Tibial artery (tissue), 4 donors: ENCODE measurements around the gene CELA3A.
"Not testable (repeated sequence)": the region's sequence is repeated elsewhere in the genome, so short reads cannot be mapped to it uniquely, and the experiment has no call there.

Source experiments
- DNase-seq, 2 donors: peaks; one replicate each; pipeline ENCODE4 v3.0.0-alpha.2; 2019
- H3K27ac ChIP-seq, 2 donors: fragments of 200-600 bp; sonication (generic) in 1 of 2; 1 replicate in 1 of 2; 2 replicates in 1 of 2; pipeline ENCODE4 v1.5.1; 2018 to 2019; ENCODE audit warnings: mild to moderate bottlenecking in 1 of 2
- H3K27me3 ChIP-seq, 2 donors: fragments of 200-600 bp; sonication (generic) in 1 of 2; one replicate each; pipeline versions ENCODE4 v1.5.1 to v1.6.0; 2016 to 2019
- H3K36me3 ChIP-seq, 3 donors: fragments of 200-600 bp; sonication (generic) in 2 of 3; one replicate each; pipeline ENCODE4 v1.5.1; 2016 to 2019; ENCODE audit warnings: mild to moderate bottlenecking in 2 of 3
- H3K4me1 ChIP-seq, 4 donors: fragments of 200-600 bp; sonication (generic) in 2 of 4; 1 replicate in 3 of 4; 2 replicates in 1 of 4; pipeline ENCODE4 v1.5.1; 2016 to 2019
- H3K4me3 ChIP-seq, 2 donors: fragments of 200-600 bp; sonication (generic) in 1 of 2; 1 replicate in 1 of 2; 2 replicates in 1 of 2; pipeline ENCODE4 v1.5.1; 2018 to 2019; ENCODE audit warnings: mild to moderate bottlenecking in 2 of 2
- H3K9me3 ChIP-seq, 3 donors: fragments of 200-600 bp; sonication (generic) in 1 of 3; one replicate each; pipeline ENCODE4 v1.5.1; 2016 to 2019
- CTCF ChIP-seq, 2 experiments: fragments of 200-600 bp in 1 of 2; fragments of 450-650 bp in 1 of 2; IDR thresholded peaks; one replicate each; pipeline ENCODE4 v1.5.1; 2017 to 2019; ENCODE audit warnings: antibody characterized with exemption in 2 of 2, mild to moderate bottlenecking in 1 of 2, moderate library complexity in 1 of 2
- intact Hi-C: fragments of 100-400 bp; cut with DNase I; formaldehyde crosslinking; loops from one replicate; pipeline ENCODE4 v1.15.0; 2023; ENCODE audit warnings: low total_unique reads

Gene CELA3A

GRCh38 chr1:21956720-21957552 lies 44.5 kb upstream of the CELA3A start:
- Histone ChIP-seq H3K4me1 (peaks cover 0 to 32% (median 26%) of the 10 kb centered on the region in 4 donors), H3K9me3 (no peaks in the 10 kb centered on the region), H3K27ac (peak overlapping the region; percentile 81 to 82), H3K27me3 (no peaks in the 10 kb centered on the region), H3K36me3 (no peaks in the 10 kb centered on the region), H3K4me3 (no peak overlapping the region)
- intact Hi-C loops: loop anchor here (5.0 kb wide), 1 partner anchor 85 kb away; no protein-coding TSS in a partner anchor
- DNase-seq: peak; percentile 56 to 85
- no peak for TF ChIP-seq CTCF (IDR thresholded peaks at IDR 0.05)

DNA sequence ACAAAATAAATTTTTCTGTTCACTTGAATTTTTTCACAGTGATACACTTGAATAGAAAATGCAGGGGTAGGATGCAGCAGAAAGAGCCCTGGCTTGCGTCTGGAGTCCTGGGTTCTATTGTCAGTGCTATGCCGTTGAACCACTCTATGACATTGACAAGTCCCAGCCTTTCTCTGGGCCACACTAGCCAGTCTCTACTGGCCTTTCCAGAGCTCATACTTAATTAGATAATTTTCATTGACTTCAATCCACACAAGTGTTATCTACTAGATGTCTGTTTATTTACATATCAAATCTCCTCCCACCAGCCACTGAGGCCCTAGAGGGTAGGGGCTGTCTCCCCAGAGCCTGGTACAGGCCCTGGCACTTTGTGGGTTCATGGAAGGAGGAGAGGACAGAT lies 40.1 kb upstream of the CELA3A start:
- no peaks in the 10 kb centered on the region for H3K36me3 ChIP-seq
- no peak for DNase-seq
- no peak overlapping the region for H3K4me3 ChIP-seq
- TF ChIP-seq CTCF (IDR thresholded peaks at IDR 0.05): no peak
- no peaks in the 10 kb centered on the region for H3K27me3 ChIP-seq
- H3K4me1 ChIP-seq: peaks cover 0 to 18% (median 12%) of the 10 kb centered on the region in 4 donors
- intact Hi-C loops: loop anchor here (10.0 kb wide), 1 partner anchor 177 kb away; the partner anchor contains the start of gene USP48
- no peaks in the 10 kb centered on the region for H3K9me3 ChIP-seq
- no peak overlapping the region for H3K27ac ChIP-seq

GRCh38 chr1:21961799-21962198 lies 39.7 kb upstream of the CELA3A start:
- no peak overlapping the region for H3K27ac ChIP-seq
- DNase-seq: no peak
- intact Hi-C loops: loop anchor here (10.0 kb wide), 1 partner anchor 177 kb away; the partner anchor contains the start of gene USP48

DNA sequence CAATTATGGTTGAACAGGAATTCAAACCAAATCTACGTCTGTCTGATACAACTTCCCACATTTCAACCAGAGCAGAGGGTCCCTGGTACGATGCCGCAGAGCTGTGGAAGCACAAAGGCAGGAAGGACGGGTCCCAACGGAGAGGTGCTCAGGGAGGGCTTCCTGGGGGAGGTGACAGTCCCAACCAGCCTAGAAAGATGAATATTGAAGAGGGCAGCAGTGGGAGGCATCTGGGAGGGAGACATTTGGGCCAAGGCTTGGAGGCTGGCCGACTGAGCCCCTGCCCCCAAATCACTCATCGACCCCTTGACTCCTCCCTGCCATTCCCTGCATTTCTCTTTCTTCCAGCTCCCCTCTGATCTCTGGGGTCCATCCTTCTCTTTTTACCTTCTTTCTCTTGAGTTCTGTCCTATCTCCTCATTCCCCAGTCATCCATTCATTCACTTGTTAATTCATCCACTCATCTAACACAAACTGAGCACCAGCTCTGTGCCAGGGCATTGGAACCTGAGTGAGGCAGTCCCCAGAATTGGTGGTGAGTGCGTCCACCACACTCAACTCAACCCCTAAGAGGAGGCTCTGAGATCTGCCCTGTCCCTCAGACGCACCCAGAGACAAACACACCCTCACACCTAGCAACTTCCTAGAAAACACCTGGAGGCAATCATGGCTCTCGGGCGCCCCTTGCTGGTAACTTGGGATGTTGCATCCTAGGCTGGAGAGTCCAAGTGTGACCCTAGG lies 37.8 kb upstream of the CELA3A start:
- no peaks in the 10 kb centered on the region for H3K4me1 ChIP-seq
- intact Hi-C loops: loop anchor here (10.0 kb wide), 1 partner anchor 179 kb away; the partner anchor contains the start of gene USP48
- H3K9me3 ChIP-seq: no peaks in the 10 kb centered on the region
- no peak overlapping the region for H3K4me3 ChIP-seq
- peak; percentile 89 to 94 for TF ChIP-seq CTCF (IDR thresholded peaks at IDR 0.05)
- no peaks in the 10 kb centered on the region for H3K36me3 ChIP-seq
- no peak overlapping the region for H3K27ac ChIP-seq
- no peaks in the 10 kb centered on the region for H3K27me3 ChIP-seq
- DNase-seq: peak; percentile 76 to 83

More at GRCh38 chr1:21961799-21962198, 39.7 kb upstream of the CELA3A start:
- Histone ChIP-seq H3K36me3 (no peaks in the 10 kb centered on the region), H3K4me1 (peaks cover 0 to 13% (median 7%) of the 10 kb centered on the region in 4 donors), H3K9me3 (no peaks in the 10 kb centered on the region), H3K27me3 (no peaks in the 10 kb centered on the region), H3K4me3 (no peak overlapping the region)
- no peak for TF ChIP-seq CTCF (IDR thresholded peaks at IDR 0.05)

DNA sequence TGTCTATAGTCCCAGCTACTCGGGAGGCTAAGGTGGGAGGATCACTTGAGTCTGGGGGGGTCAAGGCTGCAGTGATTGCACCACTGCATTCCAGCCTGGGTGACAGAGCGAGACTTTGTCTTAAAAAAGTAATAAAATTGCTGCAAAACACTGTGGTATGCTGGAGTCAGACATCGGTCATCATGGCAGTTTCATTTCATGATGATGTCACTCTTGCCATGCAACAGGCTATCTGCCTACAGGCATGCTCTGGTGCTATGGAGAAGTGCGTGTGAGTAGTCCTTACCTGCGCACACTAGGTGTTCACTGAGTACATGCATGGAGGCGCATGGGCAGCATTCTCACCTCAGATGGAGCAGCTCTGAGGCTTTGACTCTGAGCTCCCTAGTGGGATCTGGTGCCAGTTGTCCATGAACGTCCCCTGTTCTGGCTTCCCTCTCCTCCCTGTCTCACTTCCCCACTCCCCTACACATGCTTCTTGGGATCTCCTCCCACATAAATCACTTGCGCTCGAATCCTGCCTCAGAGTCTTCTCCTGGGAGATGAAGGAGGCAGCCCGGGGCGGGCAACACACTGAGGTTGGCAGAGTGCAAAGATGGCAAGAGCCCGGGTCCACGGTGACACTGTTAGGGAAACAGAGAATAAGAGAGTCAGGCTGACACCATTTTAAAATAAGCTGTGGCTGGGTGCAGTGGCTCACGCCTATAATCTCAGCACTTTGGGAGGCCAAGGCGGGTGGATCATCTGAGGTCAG lies 35.0 kb upstream of the CELA3A start:
- no peak for DNase-seq
- Histone ChIP-seq H3K27me3 (no peaks in the 10 kb centered on the region), H3K4me3 (no peak overlapping the region), H3K4me1 (no peaks in the 10 kb centered on the region), H3K27ac (no peak overlapping the region), H3K9me3 (no peaks in the 10 kb centered on the region), H3K36me3 (no peaks in the 10 kb centered on the region)
- no peak for TF ChIP-seq CTCF (IDR thresholded peaks at IDR 0.05)
- intact Hi-C loops: loop anchor here (10.0 kb wide), 1 partner anchor 182 kb away; the partner anchor contains the start of gene USP48

GRCh38 chr1:21967216-21967615 lies 34.2 kb upstream of the CELA3A start:
- intact Hi-C loops: loop anchor here (10.0 kb wide), 1 partner anchor 182 kb away; the partner anchor contains the start of gene USP48
- not testable (repeated sequence) for H3K9me3 ChIP-seq, DNase-seq, H3K4me1 ChIP-seq, H3K36me3 ChIP-seq, H3K27me3 ChIP-seq, H3K27ac ChIP-seq, H3K4me3 ChIP-seq

- not testable (repeated sequence) for DNase-seq, H3K4me1 ChIP-seq, H3K36me3 ChIP-seq, H3K4me3 ChIP-seq, H3K27me3 ChIP-seq, H3K9me3 ChIP-seq, H3K27ac ChIP-seq
- intact Hi-C loops: loop anchor here (10.0 kb wide), 1 partner anchor 184 kb away; the partner anchor contains the start of gene USP48
These were observed 32.4 kb upstream of the CELA3A start for GRCh38 chr1:21969066-21969465.

GRCh38 chr1:21970523-21970922 lies 30.9 kb upstream of the CELA3A start:
- H3K4me1 ChIP-seq, H3K4me3 ChIP-seq, H3K36me3 ChIP-seq, H3K27ac ChIP-seq, H3K27me3 ChIP-seq, intact Hi-C loops, H3K9me3 ChIP-seq, DNase-seq: not testable (repeated sequence)
